SK-N-SH (cell line): ENCODE results near the gene MYO1D. TPM values are rescaled to one million over a fixed set of nuclear protein-coding genes. Genes with fewer than 3 reads are reported as not detected.

Source experiments
- CTCF ChIA-PET: fragments of 300-600, 350-600 bp; formaldehyde crosslinking; extraction: SDS; loops from one replicate; lab custom pipeline; 2021; lab: Yijun Ruan, JAX
- POLR2A ChIA-PET: fragments of 350-600 bp; sonication (Branson Sonifier 250); formaldehyde crosslinking; extraction: SDS; loops from one replicate; lab custom pipeline; 2020; ENCODE audit warnings: antibody characterized with exemption, inconsistent platforms; lab: Yijun Ruan, JAX
- DNase-seq: peaks from one replicate; pipeline ENCODE4 v3.0.0; 2012
- H2AFZ ChIP-seq: fragments of 200-600 bp; sonication (generic); 2 replicates; pipeline ENCODE4 v1.8.1; 2016; ENCODE audit warnings: antibody characterized with exemption, mild to moderate bottlenecking, low read depth
- H3F3A ChIP-seq: fragments of 200-600 bp; sonication (generic); replicated peaks from 2 replicates; pipeline ENCODE3; 2016; ENCODE audit warnings: antibody characterized with exemption, mild to moderate bottlenecking; ENCODE audit not compliant: insufficient read depth
- H3K27ac ChIP-seq, 2 experiments: fragments of 200-500 bp in 1 of 2; fragments of 200-600 bp in 1 of 2; sonication (Bioruptor generic) in 1 of 2; sonication (generic), shearing (Covaris generic) in 1 of 2; 2 replicates each; pipeline versions ENCODE4 v1.5.1 to v1.6.1; 2014 to 2016; ENCODE audit warnings: low read depth in 2 of 2, inconsistent platforms in 1 of 2, low read length in 1 of 2, mild to moderate bottlenecking in 1 of 2, mixed read lengths in 1 of 2
- H3K27me3 ChIP-seq: fragments of 200-600 bp; sonication (generic), shearing (Covaris generic); 2 replicates; pipeline ENCODE4 v1.6.1; 2016; ENCODE audit warnings: mixed run types; ENCODE audit not compliant: insufficient read depth
- H3K36me3 ChIP-seq, 2 experiments: fragments of 200-500 bp in 1 of 2; fragments of 200-600 bp in 1 of 2; sonication (Bioruptor generic) in 1 of 2; sonication (generic) in 1 of 2; replicated peaks in 1 of 2; 2 replicates each; pipeline versions ENCODE3 to v1.5.1; 2014 to 2016; ENCODE audit warnings: low read length in 1 of 2, mild to moderate bottlenecking in 1 of 2; ENCODE audit not compliant: insufficient read depth in 2 of 2, control insufficient read depth in 1 of 2
- H3K4me1 ChIP-seq, 2 experiments: fragments of 200-500 bp in 1 of 2; fragments of 200-600 bp in 1 of 2; sonication (Bioruptor generic) in 1 of 2; sonication (generic), shearing (Covaris generic) in 1 of 2; 2 replicates each; pipeline versions ENCODE4 v1.5.1 to v1.6.1; 2014 to 2016; ENCODE audit warnings: low read depth in 1 of 2, low read length in 1 of 2, mixed run types in 1 of 2; ENCODE audit not compliant: insufficient read depth in 2 of 2, control insufficient read depth in 1 of 2
- H3K4me2 ChIP-seq: fragments of 200-600 bp; sonication (generic), shearing (Covaris generic); 2 replicates; pipeline ENCODE4 v1.6.1; 2017; ENCODE audit warnings: mixed run types
- H3K4me3 ChIP-seq, 2 experiments: fragments of 200-500 bp in 1 of 2; fragments of 200-600 bp in 1 of 2; sonication (Bioruptor generic) in 1 of 2; sonication (generic), shearing (Covaris generic) in 1 of 2; 2 replicates each; pipeline versions ENCODE4 v1.5.1 to v1.8.1; 2014 to 2016; ENCODE audit warnings: low read depth in 2 of 2, inconsistent platforms in 1 of 2, low read length in 1 of 2, mild to moderate bottlenecking in 1 of 2, mixed read lengths in 1 of 2, moderate library complexity in 1 of 2
- H3K79me2 ChIP-seq: fragments of 200-600 bp; sonication (generic); 2 replicates; pipeline ENCODE4 v1.8.1; 2017; ENCODE audit warnings: mild to moderate bottlenecking; ENCODE audit not compliant: insufficient read depth
- H3K9ac ChIP-seq: fragments of 200-600 bp; sonication (generic); 2 replicates; pipeline ENCODE4 v1.6.1; 2017; ENCODE audit warnings: mixed run types
- H3K9me2 ChIP-seq: fragments of 200-600 bp; sonication (generic); 2 replicates; pipeline ENCODE4 v1.6.1; 2017; ENCODE audit warnings: mixed run types
- H3K9me3 ChIP-seq: fragments of 200-600 bp; sonication (generic); 2 replicates; pipeline ENCODE4 v1.6.1; 2017; ENCODE audit warnings: mixed run types, mild to moderate bottlenecking, moderate library complexity
- H4K20me1 ChIP-seq: fragments of 200-600 bp; sonication (generic); 2 replicates; pipeline ENCODE4 v1.6.1; 2017; ENCODE audit warnings: mild to moderate bottlenecking, mixed run types; ENCODE audit not compliant: insufficient read depth
- ELF1 ChIP-seq: IDR thresholded peaks from 2 replicates; pipeline ENCODE4 v1.4.0; 2012
- EZH2phosphoT487 ChIP-seq: fragments of 200-600 bp; sonication (generic); IDR thresholded peaks from 2 replicates; pipeline ENCODE4 v1.6.1; 2017; ENCODE audit warnings: low read depth, mixed run types, mild to moderate bottlenecking, antibody characterized with exemption, moderate library complexity, borderline replicate concordance
- FOXJ3 ChIP-seq: sonication (generic); formaldehyde crosslinking; IDR thresholded peaks from 2 replicates; pipeline ENCODE4 v1.5.1; 2020; ENCODE audit warnings: mild to moderate bottlenecking, missing genetic modification reagents
- IRF3 ChIP-seq: fragments of 150-350 bp; IDR thresholded peaks from 2 replicates; pipeline ENCODE4 v1.6.1; 2016; ENCODE audit warnings: mild to moderate bottlenecking, low read depth, low read length
- JUND ChIP-seq: IDR thresholded peaks from 2 replicates; pipeline ENCODE4 v1.4.0; 2012
- MEF2A ChIP-seq: IDR thresholded peaks from 2 replicates; pipeline ENCODE4 v1.4.0; 2012; ENCODE audit warnings: low read depth, borderline replicate concordance
- MXI1 ChIP-seq: IDR thresholded peaks from 2 replicates; pipeline ENCODE4 v1.6.1; 2012; ENCODE audit warnings: mild to moderate bottlenecking, low read depth, low read length, improper control_type of control experiment
- NFIC ChIP-seq: IDR thresholded peaks from 2 replicates; pipeline ENCODE4 v1.4.0; 2012; ENCODE audit warnings: borderline replicate concordance
- POLR2AphosphoS5 ChIP-seq: IDR thresholded peaks from 2 replicates; pipeline ENCODE4 v1.6.1; 2012; ENCODE audit warnings: low read depth, low read length
- RFX5 ChIP-seq: IDR thresholded peaks from 2 replicates; pipeline ENCODE4 v1.6.1; 2012; ENCODE audit warnings: mild to moderate bottlenecking, improper control_type of control experiment, low read length
- RXRA ChIP-seq: IDR thresholded peaks from 2 replicates; pipeline ENCODE4 v1.4.0; 2012; ENCODE audit warnings: low read depth, mild to moderate bottlenecking, borderline replicate concordance
- SIN3A ChIP-seq: IDR thresholded peaks from 2 replicates; pipeline ENCODE4 v1.6.1; 2012; ENCODE audit warnings: low read depth, mild to moderate bottlenecking, low read length, moderate library complexity, borderline replicate concordance
- TAF1 ChIP-seq: IDR thresholded peaks from 2 replicates; pipeline ENCODE4 v1.6.1; 2012; ENCODE audit warnings: low read depth, mild to moderate bottlenecking, low read length, moderate library complexity, borderline replicate concordance
- TCF12 ChIP-seq: IDR thresholded peaks from 2 replicates; pipeline ENCODE4 v1.4.0; 2012
- TEAD4 ChIP-seq: IDR thresholded peaks from 2 replicates; pipeline ENCODE4 v1.4.0; 2012; ENCODE audit warnings: mild to moderate bottlenecking, borderline replicate concordance; ENCODE audit not compliant: insufficient read depth
- USF2 ChIP-seq: fragments of 150-350 bp; IDR thresholded peaks from 2 replicates; pipeline ENCODE4 v1.6.1; 2017; ENCODE audit warnings: antibody characterized with exemption, low read length, low read depth, borderline replicate concordance
- WGBS: methylation state at CpG from one replicate; pipeline ENCODE4 v1.1.6; 2017; ENCODE audit warnings: low lambda C conversion rate; 5-methylcytosine and 5-hydroxymethylcytosine counted together
- polyA plus RNA-seq, 3 experiments: library from polyadenylated mRNA; depleted of rRNA; stranded (reverse); fragments of >200 nt; gene quantifications; 2 replicates each; pipeline ENCODE4 v1.2.3, GENCODE V29; 2012

The MYO1D gene
- polyA plus RNA-seq, 1 of the 3 experiments (the other 2 are of a cell fraction): 20.4 TPM

GRCh38 chr17:32518646-32519227 is 358.2 kb downstream of the MYO1D start (continued):
- no peak for TF ChIP-seq NFIC
- TF ChIP-seq MEF2A: no peak

- Histone ChIP-seq H3K27me3 (no peaks in the 10 kb centered on the region), H3K9me3 (no peaks in the 10 kb centered on the region), H3K4me1 (peaks cover 6 to 19% of the 10 kb centered on the region in 2 experiments; a peak in 2 of 4 replicates), H3K9me2 (no peaks in the 10 kb centered on the region), H3K4me2 (no peak overlapping the region), H3K9ac (no peak overlapping the region), H2AFZ (no peak overlapping the region), H3K4me3 (no peak overlapping the region), H3K36me3 (no peaks in the 10 kb centered on the region), H3K27ac (no peak overlapping the region), H3K79me2 (no peaks in the 10 kb centered on the region), H3F3A (no peaks in the 10 kb centered on the region), H4K20me1 (no peaks in the 10 kb centered on the region)
- no peak for DNase-seq
- 93% methylated on average over 7 of the region's 7 CpGs for WGBS
- TF ChIP-seq USF2 (no peak), NFIC (no peak), FOXJ3 (CRISPR knock-in tag) (no peak), RFX5 (no peak), TCF12 (no peak), SIN3A (no peak), TAF1 (no peak), IRF3 (no peak), ELF1 (no peak), RXRA (no peak), EZH2phosphoT487 (no peak), TEAD4 (no peak), MXI1 (no peak), POLR2AphosphoS5 (no peak), JUND (no peak)
- POLR2A ChIA-PET: interaction anchor here (0.9 kb wide), 1 partner anchor 31 kb away, joined by 3 read pairs; the partner anchor contains the start of gene CDK5R1
- CTCF ChIA-PET: interaction anchor here (1.6 to 2.4 kb wide), 2 partner anchors 74 to 141 kb away, joined by 4 to 6 read pairs; partner anchors contain the start of gene PSMD11
These were observed 358.9 kb downstream of the MYO1D start for GRCh38 chr17:32517982-32518381.
